IPS DF 6.9 (cell line): ENCODE measurements around the gene PUS1.

Experiments
- DNase-seq: peaks from one replicate; pipeline ENCODE4 v3.0.0-alpha.2; 2013; ENCODE audit warnings: low read depth, low spot score
- H3K27ac ChIP-seq: one replicate; pipeline ENCODE4 v1.5.1; 2013; ENCODE audit warnings: low read length, control low read depth
- H3K27me3 ChIP-seq: 2 replicates; pipeline ENCODE4 v1.6.1; 2013; ENCODE audit warnings: mild to moderate bottlenecking, low read length; ENCODE audit not compliant: control insufficient read depth, insufficient read depth
- H3K36me3 ChIP-seq: 2 replicates; pipeline ENCODE4 v1.6.1; 2013; ENCODE audit warnings: low read length; ENCODE audit not compliant: control insufficient read depth, insufficient read depth
- H3K4me1 ChIP-seq: 2 replicates; pipeline ENCODE4 v1.6.1; 2013; ENCODE audit warnings: low read length; ENCODE audit not compliant: control insufficient read depth, insufficient read depth
- H3K4me3 ChIP-seq: 2 replicates; pipeline ENCODE4 v1.5.1; 2013; ENCODE audit warnings: mild to moderate bottlenecking, low read length
- H3K9me3 ChIP-seq: 2 replicates; pipeline ENCODE4 v1.6.1; 2013; ENCODE audit warnings: low read length, inconsistent platforms; ENCODE audit not compliant: control insufficient read depth, insufficient read depth
- WGBS: extraction: QIAGEN DNeasy Blood & Tissue Kit; methylation state at CpG from one replicate; pipeline ENCODE4 v1.1.7; 2013; ENCODE audit warnings: mixed read lengths, missing lambda C conversion rate; ENCODE audit not compliant: insufficient read length, insufficient coverage; 5-methylcytosine and 5-hydroxymethylcytosine counted together

Gene PUS1

GRCh38 chr12:131917711-131918306 lies 11.3 kb upstream of the PUS1 start:
- no peaks in the 10 kb centered on the region for H3K27me3 ChIP-seq
- H3K36me3 ChIP-seq, result peaks cover 66% of the 10 kb centered on the region
- no peak overlapping the region for H3K27ac ChIP-seq
- no peaks in the 10 kb centered on the region for H3K4me1 ChIP-seq
- no peak for DNase-seq
- H3K4me3 ChIP-seq, result no peak overlapping the region
- no peaks in the 10 kb centered on the region for H3K9me3 ChIP-seq
- WGBS, result no CpG with 5 or more reads among the region's 18 CpGs

- 99% methylated on average over 6 of the region's 20 CpGs for WGBS
- Histone ChIP-seq H3K4me3 (no peak overlapping the region), H3K27ac (no peak overlapping the region), H3K4me1 (no peaks in the 10 kb centered on the region), H3K9me3 (no peaks in the 10 kb centered on the region), H3K27me3 (no peaks in the 10 kb centered on the region), H3K36me3 (peaks cover 63% of the 10 kb centered on the region)
- no peak for DNase-seq
Measured at GRCh38 chr12:131918311-131919050, 10.6 kb upstream of the PUS1 start.

GRCh38 chr12:131919051-131919347 lies 10.1 kb upstream of the PUS1 start:
- WGBS, result no CpG with 5 or more reads among the region's 19 CpGs
- H3K27ac ChIP-seq, result no peak overlapping the region

GRCh38 chr12:131919366-131920156 lies 9.5 kb upstream of the PUS1 start:
- DNase-seq, result no peak
- Histone ChIP-seq H3K9me3 (no peaks in the 10 kb centered on the region), H3K27ac (no peak overlapping the region), H3K36me3 (peaks cover 54% of the 10 kb centered on the region), H3K4me3 (no peak overlapping the region), H3K27me3 (no peaks in the 10 kb centered on the region), H3K4me1 (no peaks in the 10 kb centered on the region)
- no CpG with 5 or more reads among the region's 37 CpGs for WGBS

More at GRCh38 chr12:131919051-131919347, 10.1 kb upstream of the PUS1 start:
- H3K4me3 ChIP-seq, result no peak overlapping the region
- no peaks in the 10 kb centered on the region for H3K4me1 ChIP-seq
- H3K9me3 ChIP-seq, result no peaks in the 10 kb centered on the region
- peaks cover 59% of the 10 kb centered on the region for H3K36me3 ChIP-seq
- DNase-seq, result no peak
- no peaks in the 10 kb centered on the region for H3K27me3 ChIP-seq

GRCh38 chr12:131920157-131920508 lies 8.9 kb upstream of the PUS1 start:
- WGBS, result no CpG with 5 or more reads among the region's 14 CpGs
- H3K9me3 ChIP-seq, result no peaks in the 10 kb centered on the region
- H3K4me1 ChIP-seq, result no peaks in the 10 kb centered on the region
- H3K27ac ChIP-seq, result no peak overlapping the region
- peaks cover 48% of the 10 kb centered on the region for H3K36me3 ChIP-seq
- H3K4me3 ChIP-seq, result no peak overlapping the region
- DNase-seq, result no peak
- no peaks in the 10 kb centered on the region for H3K27me3 ChIP-seq

- no peak for DNase-seq
Measured at GRCh38 chr12:131920902-131921840, 7.9 kb upstream of the PUS1 start.

GRCh38 chr12:131921866-131922769 lies 7.0 kb upstream of the PUS1 start:
- Histone ChIP-seq H3K4me3 (no peak overlapping the region), H3K27me3 (no peaks in the 10 kb centered on the region), H3K9me3 (no peaks in the 10 kb centered on the region), H3K36me3 (peaks cover 37% of the 10 kb centered on the region), H3K27ac (no peak overlapping the region), H3K4me1 (no peaks in the 10 kb centered on the region)
- no peak for DNase-seq
- no CpG with 5 or more reads among the region's 29 CpGs for WGBS

More at GRCh38 chr12:131920902-131921840, 7.9 kb upstream of the PUS1 start:
- Histone ChIP-seq H3K27ac (no peak overlapping the region), H3K4me1 (no peaks in the 10 kb centered on the region), H3K36me3 (peaks cover 41% of the 10 kb centered on the region), H3K4me3 (no peak overlapping the region), H3K27me3 (no peaks in the 10 kb centered on the region), H3K9me3 (no peaks in the 10 kb centered on the region)
- no CpG with 5 or more reads among the region's 35 CpGs for WGBS

- Histone ChIP-seq H3K4me1 (no peaks in the 10 kb centered on the region), H3K27ac (no peak overlapping the region), H3K4me3 (no peak overlapping the region), H3K27me3 (no peaks in the 10 kb centered on the region), H3K36me3 (peaks cover 37% of the 10 kb centered on the region), H3K9me3 (no peaks in the 10 kb centered on the region)
- DNase-seq, result no peak
- WGBS, result no CpG with 5 or more reads among the region's 13 CpGs
Measured at GRCh38 chr12:131922772-131923171, 6.3 kb upstream of the PUS1 start.

GRCh38 chr12:131923260-131923659 lies 5.8 kb upstream of the PUS1 start:
- peaks cover 34% of the 10 kb centered on the region for H3K36me3 ChIP-seq
- H3K27me3 ChIP-seq, result no peaks in the 10 kb centered on the region
- H3K4me3 ChIP-seq, result no peak overlapping the region
- H3K9me3 ChIP-seq, result no peaks in the 10 kb centered on the region
- no peak overlapping the region for H3K27ac ChIP-seq
- WGBS, result no CpG with 5 or more reads among the region's 11 CpGs
- H3K4me1 ChIP-seq, result no peaks in the 10 kb centered on the region
- no peak for DNase-seq
